GM23338 (cell line): ENCODE results near the gene IGFBP5.

Experiments used
- STAT1 ChIP-seq: IDR thresholded peaks from one replicate; pipeline ENCODE4 v1.6.1; 2016; ENCODE audit warnings: antibody characterized with exemption; ENCODE audit not compliant: unreplicated experiment
- TF ChIP-seq, protein P1 (sequence below), 2 experiments: fragments of 200-600 bp in 1 of 2; sonication (generic) in 1 of 2; conservative IDR thresholded peaks; 2 replicates each; pipeline versions ENCODE4 v1.5.1 to v1.6.1; 2016 to 2017; ENCODE audit warnings: antibody characterized with exemption in 2 of 2, low read depth in 2 of 2, mild to moderate bottlenecking in 2 of 2, moderate library complexity in 1 of 2

DNA sequence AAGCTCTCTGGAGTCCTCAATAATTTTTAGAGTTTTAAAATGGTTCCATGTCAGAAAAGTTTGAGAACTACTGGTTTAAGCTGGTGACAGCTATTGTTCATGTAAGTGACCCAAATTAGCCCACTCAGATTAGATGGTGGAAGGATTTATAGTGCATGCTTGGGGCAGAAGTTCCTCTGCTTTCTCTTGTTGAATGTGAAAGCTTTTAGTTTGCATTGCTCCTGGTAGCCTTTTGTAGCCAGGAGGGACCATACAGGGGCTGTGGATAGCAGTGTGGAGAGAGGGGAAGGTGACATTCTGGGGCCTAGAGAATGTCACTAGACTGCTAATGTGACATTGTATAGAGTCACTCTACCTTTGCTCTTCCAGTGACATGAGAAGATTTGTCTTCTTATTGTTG is 40.3 kb upstream of the IGFBP5 start:
- TF ChIP-seq, protein P1, sequence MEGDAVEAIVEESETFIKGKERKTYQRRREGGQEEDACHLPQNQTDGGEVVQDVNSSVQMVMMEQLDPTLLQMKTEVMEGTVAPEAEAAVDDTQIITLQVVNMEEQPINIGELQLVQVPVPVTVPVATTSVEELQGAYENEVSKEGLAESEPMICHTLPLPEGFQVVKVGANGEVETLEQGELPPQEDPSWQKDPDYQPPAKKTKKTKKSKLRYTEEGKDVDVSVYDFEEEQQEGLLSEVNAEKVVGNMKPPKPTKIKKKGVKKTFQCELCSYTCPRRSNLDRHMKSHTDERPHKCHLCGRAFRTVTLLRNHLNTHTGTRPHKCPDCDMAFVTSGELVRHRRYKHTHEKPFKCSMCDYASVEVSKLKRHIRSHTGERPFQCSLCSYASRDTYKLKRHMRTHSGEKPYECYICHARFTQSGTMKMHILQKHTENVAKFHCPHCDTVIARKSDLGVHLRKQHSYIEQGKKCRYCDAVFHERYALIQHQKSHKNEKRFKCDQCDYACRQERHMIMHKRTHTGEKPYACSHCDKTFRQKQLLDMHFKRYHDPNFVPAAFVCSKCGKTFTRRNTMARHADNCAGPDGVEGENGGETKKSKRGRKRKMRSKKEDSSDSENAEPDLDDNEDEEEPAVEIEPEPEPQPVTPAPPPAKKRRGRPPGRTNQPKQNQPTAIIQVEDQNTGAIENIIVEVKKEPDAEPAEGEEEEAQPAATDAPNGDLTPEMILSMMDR (conservative IDR thresholded peaks at IDR 0.05; ENCODE audit: low read depth in 2 of 2): no peak
- no peak for TF ChIP-seq STAT1
